HG03354 (cell line): ENCODE measurements around the gene ICOSLG.
"Not testable (repeated sequence)": the region's sequence is repeated elsewhere in the genome, so short reads cannot be mapped to it uniquely, and the experiment has no call there.

Experiments
- ATAC-seq: cut with Tn5 transposase; IDR thresholded peaks from one replicate; pipeline ENCODE4 v1.9.1; 2021; ENCODE audit warnings: mild to moderate bottlenecking; ENCODE audit not compliant: unreplicated experiment, poor library complexity, severe bottlenecking

Gene ICOSLG

DNA sequence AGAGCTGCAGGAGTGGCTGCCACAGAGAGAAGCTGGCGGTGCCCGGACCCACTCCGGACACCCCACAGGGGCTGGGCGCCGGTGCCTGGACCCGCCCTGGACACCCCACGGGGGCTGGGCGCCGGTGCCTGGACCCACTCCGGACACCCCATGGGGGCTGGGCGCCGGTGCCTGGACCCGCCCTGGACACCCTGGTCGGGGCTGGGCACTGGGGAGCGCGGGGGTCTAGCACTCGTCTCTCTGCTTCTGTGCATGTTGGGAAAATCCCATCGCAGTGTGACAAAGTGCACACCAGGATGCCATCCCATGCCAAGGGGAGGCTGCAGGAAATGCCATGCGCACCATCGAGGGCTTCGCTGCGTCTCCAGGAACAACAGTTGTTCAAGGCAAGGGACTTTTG lies 11.2 kb downstream of the ICOSLG start:
- ATAC-seq, result not testable (repeated sequence)

DNA sequence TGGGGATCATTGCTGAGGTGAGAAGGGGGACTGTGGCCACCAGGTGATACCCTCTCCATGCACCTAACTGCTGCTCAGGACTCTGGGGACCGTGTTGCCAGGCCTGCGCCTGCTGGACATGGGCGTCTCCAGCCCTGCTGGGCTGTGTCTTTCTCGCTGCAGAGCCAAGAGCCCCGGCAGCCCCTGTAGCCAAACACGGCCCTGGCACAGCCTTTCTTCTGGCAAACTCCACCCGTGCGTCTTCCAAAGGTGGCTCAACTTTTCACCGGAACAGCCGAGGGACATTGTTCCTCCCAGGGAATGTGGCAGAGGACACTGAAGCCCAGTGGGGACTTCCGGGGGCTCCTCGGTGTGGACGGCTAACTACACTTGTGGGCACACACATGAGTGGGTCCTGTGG lies 12.6 kb downstream of the ICOSLG start:
- ATAC-seq, result not testable (repeated sequence)

DNA sequence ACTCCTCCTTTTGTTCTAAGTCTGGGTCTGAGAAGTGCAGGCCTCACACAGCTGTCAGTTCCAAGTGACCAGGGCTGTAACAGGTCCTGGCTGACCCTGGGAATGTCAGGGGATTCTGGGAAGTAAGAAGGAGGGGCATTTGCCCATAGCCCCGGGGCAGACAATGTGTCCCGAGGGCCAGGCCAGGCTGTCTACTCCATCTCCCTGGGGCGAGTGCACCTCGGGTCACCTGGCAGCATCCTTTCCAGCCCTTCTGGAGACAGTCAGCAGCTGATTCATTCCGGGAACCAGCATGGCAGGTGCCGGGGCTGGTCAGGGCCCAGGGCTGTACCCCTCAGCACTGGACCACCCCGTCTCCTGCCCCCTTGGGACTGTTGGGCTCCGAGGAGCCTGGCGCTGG lies 13.1 kb downstream of the ICOSLG start:
- ATAC-seq, result not testable (repeated sequence)

DNA sequence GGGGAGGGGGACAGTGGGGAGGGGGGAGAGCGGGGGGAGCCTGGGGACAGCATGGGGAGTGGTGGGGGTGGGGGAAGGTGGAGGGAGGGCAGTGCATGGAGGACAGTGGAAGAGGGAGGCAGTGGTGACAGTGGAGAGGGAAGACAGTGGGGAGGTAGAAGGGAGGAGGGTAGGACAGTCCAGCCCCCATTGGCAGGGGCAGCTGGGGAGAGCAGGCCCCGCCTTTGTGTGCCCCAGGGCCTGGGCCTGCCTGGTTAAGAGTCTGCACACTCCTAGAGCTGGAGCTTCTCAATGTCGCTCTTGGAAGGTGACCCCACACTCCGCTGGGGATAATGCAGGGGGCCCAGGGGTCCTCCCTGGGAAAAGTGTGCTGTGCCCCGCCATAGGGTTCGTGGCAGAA lies 15.1 kb downstream of the ICOSLG start:
- ATAC-seq, result not testable (repeated sequence)

DNA sequence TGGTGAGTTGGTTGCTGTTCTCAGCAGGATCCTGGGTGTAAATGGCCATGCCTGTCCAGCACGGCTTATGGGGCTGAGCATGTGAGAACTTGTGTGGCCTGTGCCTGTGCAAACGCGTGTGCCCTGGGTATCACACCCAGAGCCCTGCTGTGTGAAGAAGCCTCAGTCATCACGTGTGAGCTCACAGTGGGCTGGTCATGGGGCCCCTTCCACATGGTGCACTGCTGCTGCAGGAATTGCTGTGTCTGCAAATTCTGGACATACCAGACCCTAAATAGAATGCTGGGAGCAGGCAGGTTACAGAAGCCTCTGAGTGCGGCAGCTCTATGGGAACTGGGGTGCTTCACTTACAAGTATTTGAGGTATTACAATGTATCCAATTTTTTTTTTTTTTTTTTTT lies 17.4 kb downstream of the ICOSLG start:
- not testable (repeated sequence) for ATAC-seq

DNA sequence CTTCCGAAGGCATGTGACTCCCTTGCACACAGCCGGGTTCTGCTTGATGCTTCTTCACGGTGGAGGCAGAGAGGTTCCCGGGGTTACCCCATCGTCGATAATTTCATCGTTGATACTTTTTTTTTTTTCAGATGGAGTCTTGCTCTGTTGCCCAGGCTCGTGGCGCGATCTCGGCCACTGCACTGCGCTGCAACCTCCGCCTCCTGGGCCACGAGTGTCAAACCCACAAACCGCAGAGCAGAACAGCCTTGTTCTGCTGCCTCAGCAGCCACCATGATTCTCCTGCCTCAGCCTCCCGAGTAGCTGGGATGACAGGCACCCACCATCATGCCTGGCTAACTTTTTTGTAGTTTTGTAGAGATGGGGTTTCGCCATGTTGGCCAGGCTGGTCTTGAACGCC lies 20.1 kb downstream of the ICOSLG start:
- not testable (repeated sequence) for ATAC-seq

DNA sequence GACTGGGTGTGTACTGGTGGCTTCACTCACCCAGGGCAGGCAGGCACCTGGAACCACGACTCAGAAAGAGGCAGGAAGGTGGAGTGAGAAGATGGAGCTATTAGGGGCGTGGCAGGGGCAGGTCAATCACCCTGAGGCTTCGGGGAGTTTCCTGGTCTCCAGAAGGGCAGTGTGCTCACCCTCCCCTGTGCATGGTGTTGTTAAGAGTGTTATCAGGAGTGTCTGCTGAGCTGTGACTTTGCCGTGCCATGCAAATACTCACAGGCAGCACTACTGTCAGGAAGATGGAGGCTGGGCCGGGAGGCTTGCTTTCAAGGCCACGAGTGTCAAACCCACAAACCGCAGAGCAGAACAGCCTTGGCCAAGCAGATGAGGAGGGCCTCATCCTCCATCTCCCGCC lies 22.3 kb downstream of the ICOSLG start:
- ATAC-seq, result not testable (repeated sequence)

DNA sequence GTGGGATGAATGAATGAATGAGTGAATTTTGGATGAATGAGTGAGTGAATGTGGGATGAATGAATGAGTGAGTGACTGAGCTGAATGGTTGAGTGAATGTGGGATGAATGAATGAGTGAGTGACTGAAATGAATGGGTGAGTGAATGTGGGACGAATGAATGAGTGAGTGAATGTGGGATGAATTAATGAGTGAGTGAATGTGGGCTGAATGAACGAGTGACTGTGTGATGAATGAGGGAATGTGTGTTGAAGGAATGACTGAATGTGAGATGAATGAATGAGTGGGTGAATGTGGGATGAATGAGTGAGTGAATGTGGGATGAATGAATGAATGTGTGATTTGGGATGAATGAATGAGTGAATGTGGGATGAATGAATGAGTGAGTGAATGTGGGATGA lies 28.8 kb downstream of the ICOSLG start:
- not testable (repeated sequence) for ATAC-seq

DNA sequence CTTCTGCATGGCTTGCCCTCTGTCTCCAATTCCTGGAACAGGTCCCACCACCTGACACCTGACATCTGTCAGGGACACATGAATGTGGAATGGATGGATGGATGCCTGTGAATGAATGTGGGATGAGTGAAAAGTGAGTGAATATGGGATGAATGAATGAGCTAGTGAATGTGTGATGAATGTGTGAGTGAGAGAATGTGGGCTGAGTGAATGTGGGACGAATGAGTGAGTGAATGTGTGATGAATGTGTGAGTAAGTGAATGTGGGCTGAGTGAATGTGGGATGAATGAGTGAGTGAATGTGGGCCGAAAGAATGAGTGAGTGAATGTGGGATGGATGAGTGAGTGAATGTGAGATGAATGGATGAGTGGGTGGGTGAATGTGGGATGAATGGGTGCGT lies 29.2 kb downstream of the ICOSLG start:
- ATAC-seq, result not testable (repeated sequence)

DNA sequence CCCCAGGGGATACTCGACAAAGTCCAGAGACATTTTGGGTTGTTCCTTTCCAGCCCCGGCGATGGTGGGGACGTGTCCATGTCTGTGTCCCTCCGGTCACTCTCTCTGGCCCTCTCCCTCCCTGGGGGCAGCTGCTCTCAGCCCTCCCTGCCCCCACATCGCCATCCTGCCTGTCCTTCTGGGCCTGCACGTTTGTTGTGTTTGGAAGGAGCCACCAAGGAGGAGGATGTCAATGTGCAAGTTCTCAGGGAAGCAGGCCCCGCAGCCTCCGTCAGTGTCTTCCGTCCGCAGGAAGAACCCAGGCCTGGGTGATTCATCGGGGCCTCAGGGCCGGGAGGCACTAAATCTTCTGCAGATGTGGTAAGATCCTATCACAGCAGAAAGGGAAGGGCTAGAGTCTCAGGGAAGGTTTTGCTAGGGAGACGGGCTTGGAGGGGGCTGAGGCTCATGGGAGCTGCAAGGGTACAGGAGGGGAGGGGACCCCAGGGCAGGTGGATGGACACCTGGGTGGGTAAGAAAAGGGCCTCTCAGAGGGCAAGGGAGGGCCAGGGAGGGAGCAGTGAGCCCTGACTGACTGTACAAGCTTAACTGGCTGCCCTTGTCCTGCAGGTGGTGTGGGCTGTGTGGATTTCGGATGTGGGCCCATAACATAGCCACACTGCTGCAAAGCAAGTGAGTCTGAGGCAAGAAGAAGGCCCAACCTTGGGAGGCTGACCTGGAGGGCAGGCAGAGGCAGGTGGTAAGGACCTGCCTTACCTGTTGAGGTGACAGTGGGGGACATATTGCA lies 32.7 kb downstream of the ICOSLG start:
- ATAC-seq, result peak; percentile 15

DNA sequence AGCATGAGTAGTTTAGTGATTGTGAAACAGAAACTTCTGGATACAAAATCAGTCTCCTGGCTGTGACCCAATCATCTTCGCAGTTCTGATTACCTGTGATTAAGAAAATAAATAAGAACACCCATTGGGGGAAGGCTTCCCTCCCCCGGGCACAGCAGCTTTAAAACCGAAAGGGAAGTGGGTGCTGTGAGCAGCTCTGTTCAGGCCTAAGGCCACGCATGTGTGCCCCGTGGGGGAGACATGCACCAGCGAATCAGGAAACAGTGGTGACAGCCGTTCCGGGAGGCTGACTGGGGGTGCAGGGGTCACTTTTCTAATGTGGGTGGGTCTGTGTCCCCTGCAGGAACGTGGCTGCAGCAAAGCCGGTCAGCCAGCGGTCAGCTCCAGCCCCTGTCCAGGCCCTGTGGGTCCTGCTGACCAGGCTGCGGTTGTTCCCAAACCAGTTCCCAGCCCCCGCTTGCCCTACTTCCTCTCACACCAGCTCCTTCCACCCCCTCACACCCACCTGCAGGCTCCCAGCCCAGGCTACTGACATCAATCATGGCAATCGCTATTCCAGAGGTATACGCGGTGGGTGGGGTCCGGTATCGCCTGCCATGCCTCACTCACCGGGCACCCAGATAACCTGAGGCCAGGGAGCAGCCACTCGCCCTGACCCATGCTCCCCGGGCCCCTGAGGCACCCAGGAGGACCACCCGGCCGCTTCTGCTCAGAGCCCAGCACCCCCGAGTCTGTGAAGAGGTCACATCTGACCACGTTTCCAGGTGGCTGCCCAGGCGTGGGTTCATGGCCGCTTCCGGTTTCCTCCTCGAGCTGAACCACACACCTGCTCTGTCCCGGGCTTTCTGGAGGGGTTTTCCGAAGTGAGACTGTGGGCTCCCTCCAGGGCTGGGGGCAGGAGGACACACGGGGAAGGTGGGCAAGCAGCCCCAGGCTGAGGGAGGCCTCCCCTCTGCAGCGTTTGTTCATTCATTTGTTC lies 33.8 kb downstream of the ICOSLG start:
- ATAC-seq, result peak; percentile 68

DNA sequence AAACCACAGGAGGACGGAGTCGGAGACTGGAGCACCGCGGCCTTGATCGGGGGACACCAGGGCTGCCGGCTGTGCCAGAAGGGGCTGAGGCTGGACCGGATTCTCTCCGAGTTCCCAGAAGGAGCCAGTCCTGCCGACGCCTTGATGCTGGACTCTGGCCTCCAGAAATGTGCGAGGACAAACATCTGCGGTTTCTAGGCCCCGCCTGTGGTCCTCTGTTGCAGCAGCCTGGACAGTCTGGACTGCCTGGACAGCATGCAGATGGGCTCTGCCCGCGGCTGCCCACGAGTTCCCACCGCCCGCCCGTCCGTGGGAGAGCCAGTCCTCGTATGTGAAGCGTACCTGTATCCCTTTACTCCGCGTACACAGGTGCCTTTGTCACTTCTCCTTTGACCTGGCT lies 34.6 kb downstream of the ICOSLG start:
- not testable (repeated sequence) for ATAC-seq

DNA sequence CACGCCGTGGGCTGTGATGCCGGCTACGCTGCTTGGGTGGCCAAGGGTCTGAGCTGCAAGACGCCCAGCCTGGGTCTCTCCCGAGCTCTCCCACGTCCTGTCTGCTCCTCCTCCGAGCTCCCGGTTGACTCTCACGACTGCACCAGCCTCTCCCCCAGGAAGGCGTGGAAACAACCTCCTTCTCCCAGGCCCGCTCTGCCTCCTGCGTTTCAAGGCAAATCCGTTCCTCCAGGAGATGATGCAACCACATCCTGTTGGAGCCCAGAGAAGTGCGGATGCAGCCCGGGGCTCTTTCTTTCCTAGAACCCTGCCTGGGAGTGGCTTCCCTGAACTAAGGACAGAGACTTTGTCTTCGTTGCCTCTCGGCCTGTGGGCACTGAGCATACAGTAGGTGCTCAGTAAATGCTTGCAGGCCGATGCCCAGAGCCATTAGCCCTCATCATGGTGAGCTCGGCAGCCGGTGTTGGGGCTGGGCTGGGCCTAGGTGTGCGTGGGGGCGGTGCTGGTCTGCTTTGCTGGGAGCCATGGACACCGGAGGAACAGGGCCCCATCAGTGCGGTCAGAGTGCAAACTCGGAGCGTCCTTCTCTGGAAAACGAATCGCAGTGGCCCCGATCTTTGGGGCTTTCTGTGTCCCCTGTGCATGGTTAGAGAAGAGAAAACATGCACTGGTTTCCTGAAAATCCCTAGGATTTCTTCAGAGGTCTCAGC lies 38.0 kb downstream of the ICOSLG start:
- ATAC-seq, result not testable (repeated sequence)

DNA sequence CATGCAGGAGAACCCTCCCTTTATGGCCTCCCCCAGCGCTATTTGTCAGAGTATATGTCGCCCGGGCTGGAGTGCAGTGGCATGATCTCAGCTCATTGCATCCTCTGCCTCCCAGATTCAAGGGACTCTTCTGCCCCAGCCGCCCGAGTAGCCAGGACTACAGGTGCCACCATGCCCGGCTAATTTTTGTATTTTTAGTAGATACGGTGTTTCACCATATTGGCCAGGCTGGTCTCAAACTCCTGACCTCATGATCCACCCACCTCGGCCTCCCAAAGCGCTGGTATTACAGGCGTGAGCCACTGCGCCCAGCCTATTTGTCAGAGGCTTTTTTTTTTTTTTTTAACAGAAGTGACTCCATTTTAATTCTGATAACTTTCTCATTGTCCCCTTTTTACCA lies 40.7 kb downstream of the ICOSLG start:
- ATAC-seq, result not testable (repeated sequence)

DNA sequence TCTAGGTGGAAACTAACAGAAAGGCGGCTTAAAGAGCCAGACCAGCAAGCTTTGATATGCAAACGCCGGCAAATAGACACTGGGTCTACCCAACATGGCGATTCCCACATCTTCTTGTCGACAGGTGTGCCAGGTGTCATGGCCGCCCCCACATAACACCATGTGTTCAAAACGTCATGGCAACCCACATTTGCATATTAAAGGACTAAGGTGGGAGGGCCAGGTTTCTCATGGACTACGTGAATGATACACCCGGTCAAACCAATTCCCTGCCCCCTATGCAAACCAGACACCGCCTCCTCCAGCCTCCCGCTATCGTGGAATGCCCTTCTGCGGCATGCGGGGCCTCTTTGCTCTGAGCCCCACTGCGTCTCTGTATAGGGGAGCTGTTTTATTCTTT lies 41.3 kb downstream of the ICOSLG start:
- ATAC-seq, result no peak

DNA sequence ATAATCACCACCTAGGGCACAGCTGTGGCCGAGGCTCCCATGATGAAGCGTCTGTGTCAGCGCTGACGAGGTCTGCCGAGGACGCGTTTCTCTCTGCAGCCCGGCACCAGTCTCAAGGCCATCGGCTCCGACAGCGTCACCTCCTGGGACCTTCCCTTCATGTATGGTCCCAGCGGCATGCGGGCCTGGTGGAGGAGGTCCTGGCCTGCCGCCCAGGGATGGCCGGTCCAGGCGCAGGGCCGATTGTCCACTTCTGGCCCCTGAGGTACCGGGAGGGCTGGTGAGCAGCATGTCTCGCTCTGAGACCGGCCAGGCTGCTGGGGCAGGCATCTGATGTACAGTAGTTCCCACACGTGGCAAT lies 43.6 kb downstream of the ICOSLG start:
- ATAC-seq, result not testable (repeated sequence)

DNA sequence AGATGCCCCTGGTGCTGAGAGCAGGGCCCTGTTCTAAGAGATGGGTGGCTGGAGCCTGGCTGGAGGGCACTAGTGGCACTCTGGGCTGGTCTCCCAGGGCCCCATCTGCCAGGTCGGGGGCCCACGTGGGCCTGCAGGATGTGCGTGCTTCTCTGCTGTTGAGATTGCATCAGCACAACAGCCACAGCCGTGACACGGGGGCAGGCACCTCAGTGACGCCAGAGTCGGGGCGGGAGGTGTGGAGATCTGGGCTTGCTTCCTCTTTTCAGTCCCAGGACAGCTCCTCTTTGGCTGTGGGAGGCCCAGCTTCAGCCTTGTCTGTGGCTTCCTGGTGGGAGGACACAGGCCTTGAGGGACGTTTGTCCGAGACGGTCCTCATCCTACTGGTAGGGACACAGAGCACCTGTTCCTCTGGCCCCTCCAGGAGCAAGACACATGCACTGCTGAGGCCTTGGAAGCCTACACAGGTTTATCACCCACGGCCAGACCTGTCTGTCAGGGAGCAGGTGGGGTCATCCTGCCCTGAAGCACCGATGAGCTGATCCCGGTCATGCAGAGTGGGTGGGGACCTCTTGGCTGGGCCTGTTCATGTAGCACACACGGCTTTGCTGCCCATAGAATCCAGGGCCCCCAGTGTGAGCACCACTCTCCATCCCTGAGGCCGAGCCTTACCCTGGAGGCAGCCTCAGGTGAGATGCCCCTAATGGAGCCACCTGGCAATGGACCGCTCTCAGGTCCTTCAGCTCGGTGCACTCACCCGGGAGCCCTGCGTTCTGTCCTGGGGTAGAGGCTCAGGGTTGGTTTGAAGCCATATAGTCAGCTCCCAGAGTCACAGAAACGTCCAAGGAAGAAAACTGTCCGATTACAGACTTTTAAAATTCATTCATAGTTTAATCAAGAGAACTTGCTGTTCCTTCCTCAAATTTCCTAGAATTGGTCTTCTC lies 44.3 kb downstream of the ICOSLG start:
- not testable (repeated sequence) for ATAC-seq

DNA sequence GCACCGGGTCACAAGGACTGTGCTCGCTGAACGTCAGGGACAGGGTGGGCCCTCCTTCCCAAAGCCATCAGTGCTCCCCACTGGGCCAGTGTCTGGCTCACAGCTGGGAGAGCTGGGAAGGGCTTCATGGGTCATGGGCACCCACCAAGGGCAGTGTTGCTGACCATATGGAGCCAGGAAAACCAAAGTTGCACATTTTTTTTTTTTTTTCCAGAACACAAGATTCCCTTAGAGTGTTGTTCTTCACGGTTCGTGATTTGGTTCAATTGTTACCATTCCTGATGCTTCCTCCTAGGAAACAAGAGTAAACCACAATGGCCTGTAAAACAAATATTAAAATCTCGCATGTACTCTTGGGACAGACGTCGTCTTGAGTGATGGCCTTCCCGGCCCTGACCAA lies 45.9 kb downstream of the ICOSLG start:
- ATAC-seq, result not testable (repeated sequence)

DNA sequence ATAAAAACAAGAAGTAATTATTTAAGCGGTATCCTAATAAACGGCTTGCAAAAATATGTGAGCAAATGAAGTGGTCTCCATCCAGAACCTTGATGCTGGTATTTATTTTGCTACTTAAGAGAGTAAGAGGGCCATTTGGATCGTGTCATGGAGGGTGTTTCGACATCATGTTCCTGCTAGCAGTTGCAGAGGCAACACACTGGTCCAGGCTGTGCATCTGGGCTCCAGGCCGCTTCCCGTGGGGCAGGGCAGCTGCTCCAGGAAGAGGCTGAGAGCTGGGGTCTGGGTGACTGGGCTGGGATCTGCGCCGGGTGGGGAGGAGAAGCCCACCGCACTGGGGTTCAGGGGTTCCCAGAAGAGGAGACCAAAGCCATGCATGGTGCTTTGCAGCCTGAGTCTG lies 46.3 kb downstream of the ICOSLG start:
- ATAC-seq, result not testable (repeated sequence)
